ENCODE measurements around the gene RNF135. TPM values are rescaled to one million over a fixed set of nuclear protein-coding genes. Genes with fewer than 3 reads are reported as not detected.
"Not testable (repeated sequence)": the region's sequence is repeated elsewhere in the genome, so short reads cannot be mapped to it uniquely, and the experiment has no call there.

RNF135 gene
- total RNA-seq, 1 donor from 2014 or later = 10.6 TPM

- intact Hi-C loops (cut with micrococcal nuclease) = no loop called here
Measured at GRCh38 chr17:30954046-30954830, 16.6 kb upstream of the RNF135 start.

DNA sequence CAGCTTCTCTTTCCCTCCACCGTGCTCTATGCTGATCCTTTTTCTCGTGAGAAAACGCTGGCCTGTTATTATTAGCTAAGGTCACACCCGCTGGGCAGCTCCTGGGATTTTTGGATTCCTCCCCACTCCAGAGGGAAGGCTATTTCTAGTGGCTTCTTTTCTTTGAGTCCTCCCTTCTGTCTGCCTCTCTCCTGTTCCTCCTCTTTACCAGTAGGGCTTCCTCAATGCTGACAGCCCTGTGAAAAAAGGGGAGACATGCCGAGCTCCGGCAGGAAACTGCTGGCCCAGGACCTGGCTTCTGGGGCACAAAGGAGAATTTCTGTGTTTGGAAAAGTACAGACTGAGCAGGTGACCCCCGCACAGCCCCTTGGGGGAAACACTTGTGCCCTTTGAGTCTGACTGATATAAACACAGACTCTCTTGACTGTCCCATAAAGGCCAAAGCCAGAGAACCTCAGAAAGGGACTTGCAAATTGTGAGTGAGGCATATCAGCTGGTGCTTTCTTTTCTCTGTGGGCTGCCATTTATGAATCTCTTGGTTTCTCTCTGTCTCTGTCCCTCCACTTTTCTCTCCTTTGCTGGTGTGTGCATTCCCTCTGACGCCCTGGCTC, 14.0 kb upstream of the RNF135 start:
- intact Hi-C loops (cut with micrococcal nuclease) = no loop called here

DNA sequence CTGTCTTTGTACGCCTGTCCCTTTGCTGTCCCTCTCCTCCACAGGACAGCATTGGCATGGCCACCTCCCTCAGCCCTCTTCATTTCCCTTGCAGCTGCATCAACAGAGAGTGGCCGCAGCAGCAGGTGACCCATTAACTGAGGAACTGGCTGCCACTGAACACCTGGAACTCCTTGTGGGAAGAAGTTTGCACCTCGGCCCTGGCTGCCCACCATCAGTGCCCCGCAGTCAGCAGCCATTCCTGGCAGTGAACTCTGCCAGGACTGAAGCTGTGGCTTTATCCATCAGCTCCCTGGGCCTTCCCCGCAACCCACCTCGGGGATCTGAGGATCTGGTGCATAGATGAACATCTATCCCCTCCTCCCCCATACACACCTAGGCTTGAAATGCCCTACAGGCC, 13.1 kb upstream of the RNF135 start:
- intact Hi-C loops (cut with micrococcal nuclease) = no loop called here

GRCh38 chr17:30958187-30958586, 12.7 kb upstream of the RNF135 start:
- intact Hi-C loops (cut with micrococcal nuclease) = no loop called here

- intact Hi-C loops (cut with micrococcal nuclease) = no loop called here
Measured at GRCh38 chr17:30961209-30962188, 9.3 kb upstream of the RNF135 start.

GRCh38 chr17:30964312-30964711, 6.5 kb upstream of the RNF135 start:
- intact Hi-C loops (cut with micrococcal nuclease) = not testable (repeated sequence)

DNA sequence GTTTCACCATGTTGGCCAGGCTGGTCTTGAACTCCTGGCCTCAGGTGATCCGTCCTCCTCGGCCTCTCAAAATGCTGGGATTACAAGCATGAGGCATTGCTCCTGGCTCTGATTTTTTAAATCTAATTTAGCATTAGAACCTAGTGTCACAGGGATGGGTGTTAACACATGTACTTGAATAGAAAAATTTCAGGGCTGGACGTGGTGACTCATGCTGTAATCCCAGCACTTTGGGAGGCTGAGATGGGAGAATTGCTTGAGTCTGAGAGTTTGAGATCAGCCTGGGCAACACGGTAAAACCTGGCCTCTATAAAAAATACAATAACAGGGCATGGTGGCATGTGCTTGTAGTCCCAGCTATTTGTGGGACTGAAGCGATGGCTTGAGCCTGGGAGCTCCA, 6.0 kb upstream of the RNF135 start:
- intact Hi-C loops (cut with micrococcal nuclease) = no loop called here

GRCh38 chr17:30965686-30966085, 5.2 kb upstream of the RNF135 start:
- intact Hi-C loops (cut with micrococcal nuclease) = no loop called here

GRCh38 chr17:30967911-30968310, 2.9 kb upstream of the RNF135 start:
- intact Hi-C loops (cut with micrococcal nuclease) = not testable (repeated sequence)

- intact Hi-C loops (cut with micrococcal nuclease) = loop anchor here (1.0 to 5.0 kb wide), 2 partner anchors 64 to 342 kb away; partner anchors contain the start of genes EVI2B and TEFM
Measured at GRCh38 chr17:30969989-30970830, 629 bp upstream of the RNF135 start.

GRCh38 chr17:30975042-30975820, 4.4 kb downstream of the RNF135 start:
- intact Hi-C loops (cut with micrococcal nuclease) = no loop called here

GRCh38 chr17:30979919-30980318, 9.1 kb downstream of the RNF135 start:
- intact Hi-C loops (cut with micrococcal nuclease) = not testable (repeated sequence)

DNA sequence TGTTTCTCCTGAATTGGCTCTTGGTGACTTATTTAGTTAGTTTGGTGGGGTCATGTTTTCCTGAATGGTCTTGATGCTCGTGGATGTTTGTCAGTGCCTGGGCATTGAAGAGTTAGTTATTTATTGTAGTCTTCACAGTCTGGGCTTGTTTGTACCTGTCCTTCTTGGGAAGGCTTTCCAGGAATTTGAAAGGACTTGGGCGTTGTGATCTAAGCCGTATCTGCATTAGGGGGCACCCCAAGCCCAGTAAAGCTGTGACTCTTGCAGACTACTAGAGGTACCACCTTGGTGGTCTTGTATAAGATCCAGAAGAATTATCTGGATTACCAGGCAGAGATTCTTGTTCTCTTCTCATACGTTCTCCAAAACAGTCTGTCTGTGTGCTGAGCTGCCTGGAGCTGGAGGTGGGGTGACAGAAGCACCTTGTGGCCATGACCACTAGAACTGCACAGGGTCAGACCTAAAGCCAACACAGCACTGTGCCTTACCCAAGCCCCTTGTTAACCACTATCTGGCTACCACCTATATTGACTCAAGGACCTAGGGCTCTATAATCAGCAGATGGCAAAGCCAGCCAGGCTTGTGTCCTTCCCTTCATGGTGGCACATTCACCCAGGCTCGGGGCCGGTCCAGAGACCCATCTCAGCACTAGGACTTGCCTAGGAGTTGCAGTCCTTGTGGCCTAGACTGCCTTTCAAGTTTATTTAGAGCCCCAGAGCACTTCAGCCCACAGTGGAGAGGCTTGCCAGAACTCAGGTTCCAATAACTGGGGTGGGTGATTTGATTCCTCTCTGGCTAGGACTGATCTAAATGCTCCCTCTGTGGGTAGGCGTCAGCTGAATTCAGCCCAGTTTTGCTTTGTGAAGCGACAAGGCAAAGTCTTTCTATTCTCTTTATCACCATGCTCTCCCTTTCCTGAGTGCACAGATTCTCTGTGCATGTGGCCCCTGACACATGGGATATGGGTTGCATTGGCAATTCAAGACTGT, 11.0 kb downstream of the RNF135 start:
- intact Hi-C loops (cut with micrococcal nuclease) = no loop called here

GRCh38 chr17:30982855-30983254, 12.0 kb downstream of the RNF135 start:
- intact Hi-C loops (cut with micrococcal nuclease) = no loop called here

DNA sequence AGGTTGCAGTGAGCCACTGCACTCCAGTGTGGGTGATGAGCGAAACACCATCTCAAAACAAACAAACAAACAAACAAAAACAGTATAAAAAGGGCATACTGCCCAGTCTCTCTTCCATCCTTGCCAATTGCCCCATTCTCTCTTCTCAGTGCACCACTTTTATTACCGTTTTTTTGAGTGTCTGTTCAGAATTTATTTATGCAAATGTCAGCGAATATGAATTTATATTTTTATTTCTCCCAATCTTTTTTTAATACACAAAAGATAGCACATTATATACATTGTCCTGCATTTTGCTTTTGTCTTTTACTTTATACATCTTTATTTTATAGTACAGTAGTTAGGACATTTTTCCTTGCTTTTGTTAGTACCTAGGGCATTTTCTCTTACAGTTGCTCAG, 19.6 kb downstream of the RNF135 start:
- intact Hi-C loops (cut with micrococcal nuclease) = no loop called here

DNA sequence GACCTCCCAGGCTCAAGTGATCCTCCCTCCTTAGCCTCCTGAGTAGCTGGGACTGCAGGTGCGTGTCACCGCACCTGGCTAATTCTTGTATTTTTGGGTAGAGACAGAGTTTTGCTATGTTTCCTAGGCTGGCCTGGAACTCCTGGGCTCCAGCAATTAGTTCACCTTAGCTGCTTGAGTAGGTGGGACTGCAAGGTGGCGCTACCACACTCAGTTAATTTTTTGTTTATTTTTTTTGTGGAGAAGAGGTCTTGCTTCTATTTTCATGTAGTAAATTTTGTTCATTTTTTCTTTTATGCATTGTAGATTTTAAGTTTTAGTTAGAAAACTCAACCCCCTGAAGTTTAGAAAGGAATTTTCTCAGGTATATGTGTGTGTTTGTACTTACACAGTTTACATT, 21.7 kb downstream of the RNF135 start:
- intact Hi-C loops (cut with micrococcal nuclease) = no loop called here

DNA sequence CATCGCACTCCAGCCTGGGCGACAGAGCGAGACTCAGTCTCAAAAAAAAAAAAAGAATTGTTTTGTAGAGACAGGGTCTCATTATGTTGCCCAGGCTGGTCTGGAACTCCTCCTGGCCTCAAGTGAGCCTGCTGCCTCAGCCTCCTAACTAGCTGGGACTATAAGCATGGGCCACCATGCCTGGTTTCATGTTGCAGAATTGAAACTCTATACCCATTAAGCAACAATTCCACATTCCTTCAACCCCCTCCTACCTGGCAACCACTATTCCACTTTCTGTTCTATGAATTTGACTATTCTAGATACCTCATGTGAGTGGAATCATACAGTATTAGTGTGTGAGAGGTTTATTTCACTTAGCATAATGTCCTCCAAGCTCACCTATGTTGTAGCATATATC, 24.5 kb downstream of the RNF135 start:
- intact Hi-C loops (cut with micrococcal nuclease) = no loop called here

DNA sequence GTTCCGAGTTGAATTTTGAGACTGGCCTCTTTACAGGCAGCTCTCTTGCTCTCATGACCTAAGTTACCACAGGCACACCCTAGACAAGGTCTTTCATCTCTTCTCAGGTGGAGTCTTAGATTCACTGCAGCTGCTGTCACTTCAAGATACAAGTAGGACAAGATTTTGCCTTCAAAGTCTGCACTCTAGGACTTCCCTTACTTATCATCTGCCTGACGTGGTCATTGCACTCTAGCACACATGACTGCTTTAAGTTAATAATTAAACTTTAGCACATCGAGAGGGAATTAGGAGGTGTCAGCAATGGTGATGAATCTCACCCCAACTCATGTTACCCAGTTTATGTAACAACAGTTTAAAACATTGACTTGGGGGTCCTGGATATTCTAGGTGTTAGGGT, 25.6 kb downstream of the RNF135 start:
- intact Hi-C loops (cut with micrococcal nuclease) = no loop called here

GRCh38 chr17:30997270-30997669, 26.4 kb downstream of the RNF135 start:
- intact Hi-C loops (cut with micrococcal nuclease) = no loop called here
